Measurements from ENCODE around the gene LRRD1. TPM values are rescaled to one million over a fixed set of nuclear protein-coding genes. Genes with fewer than 3 reads are reported as not detected.

Gene LRRD1
- total and polyA plus RNA-seq, 9 of the 15 experiments (the other 6 are each of a cell fraction or from before 2014, with no cell fraction given) = 0.07 to 0.15 TPM; not detected in 7

GRCh38 chr7:92161271-92161670, 17.7 kb downstream of the LRRD1 start (continued):
- no peak for TF ChIP-seq ZNF518B (CRISPR knock-in tag; IDR thresholded peaks at IDR 0.05)
- no peak for TF ChIP-seq RBM15 (IDR thresholded peaks at IDR 0.05; ENCODE audit: insufficient read depth, low read length)
- no peak for TF ChIP-seq GABPB1 (CRISPR knock-in tag; IDR thresholded peaks at IDR 0.05)
- no peak for TF ChIP-seq ZNF407 (IDR thresholded peaks at IDR 0.05; ENCODE audit: low read depth)
- TF ChIP-seq FOXJ3 (CRISPR knock-in tag; IDR thresholded peaks at IDR 0.05) = no peak
- no peak for TF ChIP-seq HOMEZ (CRISPR knock-in tag; IDR thresholded peaks at IDR 0.05)
- TF ChIP-seq POLR2AphosphoS2 (IDR thresholded peaks at IDR 0.05; ENCODE audit: low read length) = no peak
- no peak for TF ChIP-seq ZNF274 (IDR thresholded peaks at IDR 0.05; ENCODE audit: borderline replicate concordance, low read depth, low read length)
- TF ChIP-seq RBBP5 (IDR thresholded peaks at IDR 0.05; ENCODE audit: borderline replicate concordance, insufficient read depth, low read length, poor library complexity, severe bottlenecking) = no peak
- TF ChIP-seq ATF3 (IDR thresholded peaks at IDR 0.05) = peak; percentile 25; the same call in 1 of the 2 replicates
- TF ChIP-seq ATF3 (CRISPR knock-in tag; conservative IDR thresholded peaks at IDR 0.05) = no peak
- no peak for TF ChIP-seq ZNF408 (CRISPR knock-in tag; IDR thresholded peaks at IDR 0.05; ENCODE audit: low read depth)

All from K562 (cell line).